HepG2 (cell line): Measurements from ENCODE around the gene LIPT1. TPM values are rescaled to one million over a fixed set of nuclear protein-coding genes. Genes with fewer than 3 reads are reported as not detected.

Experiments
- DPF2 ChIP-seq: sonication (generic); formaldehyde crosslinking; IDR thresholded peaks from 2 replicates; pipeline ENCODE4 v1.4.0; 2020; ENCODE audit warnings: mild to moderate bottlenecking, low read depth, missing genetic modification reagents, borderline replicate concordance
- FOSL1 ChIP-seq: sonication (generic); formaldehyde crosslinking; IDR thresholded peaks from 2 replicates; pipeline ENCODE4 v1.9.0; 2021; ENCODE audit warnings: missing genetic modification reagents, borderline replicate concordance
- HNRNPL ChIP-seq: fragments of 200-400 bp; formaldehyde crosslinking; IDR thresholded peaks from 2 replicates; pipeline ENCODE4 v1.6.1; 2017; ENCODE audit warnings: mild to moderate bottlenecking, low read depth, low read length
- KAT7 ChIP-seq: IDR thresholded peaks from 2 replicates; pipeline ENCODE4 v1.6.1; 2018; ENCODE audit warnings: borderline replicate concordance, missing compliant biosample characterization
- KDM3A ChIP-seq: IDR thresholded peaks from 2 replicates; pipeline ENCODE4 v1.6.1; 2018; ENCODE audit warnings: low read depth, missing compliant biosample characterization
- MBD4 ChIP-seq: IDR thresholded peaks from 2 replicates; pipeline ENCODE4 v1.6.1; 2012; ENCODE audit warnings: low read length, inconsistent platforms, borderline replicate concordance
- POLR2AphosphoS2 ChIP-seq: IDR thresholded peaks from 2 replicates; pipeline ENCODE4 v1.6.1; 2011; ENCODE audit warnings: low read depth, low read length, improper control_type of control experiment
- RXRA ChIP-seq: sonication (generic); formaldehyde crosslinking; IDR thresholded peaks from 2 replicates; pipeline ENCODE4 v1.5.1; 2020; ENCODE audit warnings: missing genetic modification reagents
- SP1 ChIP-seq, 2 experiments: fragments of 450-650 bp in 1 of 2; sonication (generic) in 1 of 2; formaldehyde crosslinking in 1 of 2; IDR thresholded peaks; 2 replicates each; pipeline versions ENCODE4 v1.4.0 to v1.6.1; 2016 to 2020; ENCODE audit warnings: missing genetic modification reagents in 1 of 2
- ZBTB38 ChIP-seq: sonication (generic); formaldehyde crosslinking; IDR thresholded peaks from 2 replicates; pipeline ENCODE4 v1.5.1; 2020; ENCODE audit warnings: mild to moderate bottlenecking, missing genetic modification reagents
- ZEB1 ChIP-seq: IDR thresholded peaks from 2 replicates; pipeline ENCODE4 v1.6.1; 2012; ENCODE audit warnings: mild to moderate bottlenecking, low read depth, inconsistent platforms; ENCODE audit not compliant: insufficient replicate concordance
- ZFP36L2 ChIP-seq: sonication (generic); formaldehyde crosslinking; IDR thresholded peaks from 2 replicates; pipeline ENCODE4 v1.4.0; 2020; ENCODE audit warnings: missing genetic modification reagents
- ZNF549 ChIP-seq: sonication (generic); formaldehyde crosslinking; IDR thresholded peaks from 2 replicates; pipeline ENCODE4 v1.5.0; 2020; ENCODE audit warnings: missing genetic modification reagents
- ZNF75D ChIP-seq: sonication (generic); formaldehyde crosslinking; IDR thresholded peaks from 2 replicates; pipeline ENCODE4 v1.8.1; 2023; ENCODE audit warnings: missing genetic modification reagents, mild to moderate bottlenecking, borderline replicate concordance
- polyA plus RNA-seq, 8 experiments: library from polyadenylated mRNA; depleted of rRNA in 3 of 8; stranded (reverse) in 7 of 8; unstranded in 1 of 8; fragments of >200 nt; fragmentation: Illumina TruSeq in 4 of 8; extraction: Trizol in 4 of 8; gene quantifications; 2 replicates each; pipeline versions ENCODE4 v1.2.1 to v1.2.3, GENCODE V29; 2011 to 2016; ENCODE audit warnings: low read depth in 4 of 8, missing spikeins in 1 of 8, mixed read lengths in 1 of 8; ENCODE audit not compliant: insufficient read depth in 1 of 8
- total RNA-seq, 5 experiments: library from RNA; depleted of rRNA; stranded (reverse); fragments of >200 nt; fragmentation: Illumina TruSeq; extraction: Trizol; gene quantifications; 2 replicates each; pipeline ENCODE4 v1.2.3, GENCODE V29; 2016; ENCODE audit warnings: low read depth in 1 of 5
- TF ChIP-seq, protein P1 (sequence below): sonication (generic); formaldehyde crosslinking; IDR thresholded peaks from 2 replicates; pipeline ENCODE4 v1.4.0; 2020; ENCODE audit warnings: missing genetic modification reagents, mild to moderate bottlenecking, borderline replicate concordance
- TF ChIP-seq, protein P2 (sequence below): sonication (generic); formaldehyde crosslinking; IDR thresholded peaks from 2 replicates; pipeline ENCODE4 v1.9.0; 2021; ENCODE audit warnings: missing genetic modification reagents, mild to moderate bottlenecking, borderline replicate concordance
- TF ChIP-seq, protein P3 (sequence below): sonication (generic); formaldehyde crosslinking; IDR thresholded peaks from 2 replicates; pipeline ENCODE4 v1.8.1; 2023; ENCODE audit warnings: missing genetic modification reagents, inconsistent platforms, borderline replicate concordance
- TF ChIP-seq, protein P4 (sequence below): sonication (generic); formaldehyde crosslinking; IDR thresholded peaks from 2 replicates; pipeline ENCODE4 v1.9.0; 2021; ENCODE audit warnings: mild to moderate bottlenecking, missing genetic modification reagents

Gene LIPT1
- total and polyA plus RNA-seq, 2 of the 13 experiments (the other 11 are each of a cell fraction or from before 2014, with no cell fraction given), result 8.0 to 9.6 TPM

DNA sequence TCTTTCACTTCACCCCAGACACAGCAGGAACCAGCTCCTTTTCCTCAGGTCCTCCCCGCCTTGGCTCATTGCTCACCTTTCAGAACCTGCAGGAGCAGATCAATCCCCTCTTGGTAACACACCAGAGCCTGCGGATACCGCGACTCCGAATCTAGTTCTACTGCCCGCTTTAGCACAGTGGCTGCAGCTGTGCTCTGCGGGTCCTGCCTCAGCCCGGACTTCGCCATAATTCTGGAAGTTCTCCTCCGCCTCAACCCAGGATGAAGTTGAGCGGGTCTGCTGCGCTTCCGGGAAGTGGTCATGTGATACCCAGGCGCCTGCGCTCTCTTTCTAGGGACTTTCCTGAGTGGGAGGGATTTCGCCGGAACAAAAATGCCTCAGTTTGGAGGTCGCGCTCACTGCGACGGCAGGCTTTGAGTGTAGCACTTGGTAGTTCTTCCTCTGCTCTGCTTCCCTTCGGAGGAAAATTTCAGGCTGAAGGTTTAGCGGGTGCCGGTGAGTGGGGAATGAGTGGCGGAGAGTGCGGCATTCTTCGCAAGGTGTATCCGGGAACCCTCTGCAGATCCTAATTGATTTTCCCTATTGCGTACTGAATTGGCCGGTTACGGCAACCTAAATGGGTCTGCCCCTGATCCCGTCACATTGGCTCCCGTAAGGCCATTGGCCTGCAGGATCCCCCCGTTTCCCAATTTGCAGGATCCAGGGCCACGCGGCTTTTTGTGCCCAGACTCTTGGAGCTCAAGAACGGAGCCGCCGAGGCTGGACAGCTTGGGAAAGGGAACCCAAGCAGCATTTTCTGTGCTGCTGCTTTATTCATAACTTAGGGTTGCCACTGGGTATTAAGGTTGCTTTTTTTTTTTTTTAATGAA is 26.2 kb downstream of the LIPT1 start, which contains the start of the genes MITD1 and MRPL30 (continued):
- TF ChIP-seq ZFP36L2 (CRISPR knock-in tag) (peak; percentile 75; the same call in 1 of the 2 replicates), ZNF75D (CRISPR knock-in tag) (no peak), POLR2AphosphoS2 (no peak; the same call in 1 of the 2 replicates), ZNF549 (no peak), DPF2 (no peak), SP1 (IDR thresholded peaks at IDR 0.05) (no peak), SP1 (CRISPR knock-in tag; IDR thresholded peaks at IDR 0.05) (peak; percentile 96), ZBTB38 (CRISPR knock-in tag) (peak; percentile 82), KAT7 (peak; percentile 95), ZEB1 (peak; percentile 76), KDM3A (peak; percentile 96), RXRA (CRISPR knock-in tag) (peak; percentile 89), MBD4 (peak; percentile 84; the same call in 1 of the 2 replicates), HNRNPL (0 out of 2 replicates have a peak, but pooled peaks have one; percentile 62), FOSL1 (no peak)
- TF ChIP-seq, protein P1, sequence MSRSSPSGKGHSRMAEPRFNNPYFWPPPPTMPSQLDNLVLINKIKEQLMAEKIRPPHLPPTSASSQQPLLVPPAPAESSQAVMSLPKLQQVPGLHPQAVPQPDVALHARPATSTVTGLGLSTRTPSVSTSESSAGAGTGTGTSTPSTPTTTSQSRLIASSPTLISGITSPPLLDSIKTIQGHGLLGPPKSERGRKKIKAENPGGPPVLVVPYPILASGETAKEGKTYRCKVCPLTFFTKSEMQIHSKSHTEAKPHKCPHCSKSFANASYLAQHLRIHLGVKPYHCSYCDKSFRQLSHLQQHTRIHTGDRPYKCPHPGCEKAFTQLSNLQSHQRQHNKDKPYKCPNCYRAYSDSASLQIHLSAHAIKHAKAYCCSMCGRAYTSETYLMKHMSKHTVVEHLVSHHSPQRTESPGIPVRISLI (CRISPR knock-in tag), result no peak
- TF ChIP-seq, protein P2, sequence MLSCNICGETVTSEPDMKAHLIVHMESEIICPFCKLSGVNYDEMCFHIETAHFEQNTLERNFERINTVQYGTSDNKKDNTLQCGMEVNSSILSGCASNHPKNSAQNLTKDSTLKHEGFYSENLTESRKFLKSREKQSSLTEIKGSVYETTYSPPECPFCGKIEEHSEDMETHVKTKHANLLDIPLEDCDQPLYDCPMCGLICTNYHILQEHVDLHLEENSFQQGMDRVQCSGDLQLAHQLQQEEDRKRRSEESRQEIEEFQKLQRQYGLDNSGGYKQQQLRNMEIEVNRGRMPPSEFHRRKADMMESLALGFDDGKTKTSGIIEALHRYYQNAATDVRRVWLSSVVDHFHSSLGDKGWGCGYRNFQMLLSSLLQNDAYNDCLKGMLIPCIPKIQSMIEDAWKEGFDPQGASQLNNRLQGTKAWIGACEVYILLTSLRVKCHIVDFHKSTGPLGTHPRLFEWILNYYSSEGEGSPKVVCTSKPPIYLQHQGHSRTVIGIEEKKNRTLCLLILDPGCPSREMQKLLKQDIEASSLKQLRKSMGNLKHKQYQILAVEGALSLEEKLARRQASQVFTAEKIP, result peak; percentile 11; the same call in 1 of the 2 replicates
- TF ChIP-seq, protein P3, sequence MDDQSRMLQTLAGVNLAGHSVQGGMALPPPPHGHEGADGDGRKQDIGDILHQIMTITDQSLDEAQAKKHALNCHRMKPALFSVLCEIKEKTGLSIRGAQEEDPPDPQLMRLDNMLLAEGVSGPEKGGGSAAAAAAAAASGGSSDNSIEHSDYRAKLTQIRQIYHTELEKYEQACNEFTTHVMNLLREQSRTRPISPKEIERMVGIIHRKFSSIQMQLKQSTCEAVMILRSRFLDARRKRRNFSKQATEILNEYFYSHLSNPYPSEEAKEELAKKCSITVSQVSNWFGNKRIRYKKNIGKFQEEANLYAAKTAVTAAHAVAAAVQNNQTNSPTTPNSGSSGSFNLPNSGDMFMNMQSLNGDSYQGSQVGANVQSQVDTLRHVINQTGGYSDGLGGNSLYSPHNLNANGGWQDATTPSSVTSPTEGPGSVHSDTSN, result no peak; the same call in 1 of the 2 replicates
- TF ChIP-seq, protein P4, sequence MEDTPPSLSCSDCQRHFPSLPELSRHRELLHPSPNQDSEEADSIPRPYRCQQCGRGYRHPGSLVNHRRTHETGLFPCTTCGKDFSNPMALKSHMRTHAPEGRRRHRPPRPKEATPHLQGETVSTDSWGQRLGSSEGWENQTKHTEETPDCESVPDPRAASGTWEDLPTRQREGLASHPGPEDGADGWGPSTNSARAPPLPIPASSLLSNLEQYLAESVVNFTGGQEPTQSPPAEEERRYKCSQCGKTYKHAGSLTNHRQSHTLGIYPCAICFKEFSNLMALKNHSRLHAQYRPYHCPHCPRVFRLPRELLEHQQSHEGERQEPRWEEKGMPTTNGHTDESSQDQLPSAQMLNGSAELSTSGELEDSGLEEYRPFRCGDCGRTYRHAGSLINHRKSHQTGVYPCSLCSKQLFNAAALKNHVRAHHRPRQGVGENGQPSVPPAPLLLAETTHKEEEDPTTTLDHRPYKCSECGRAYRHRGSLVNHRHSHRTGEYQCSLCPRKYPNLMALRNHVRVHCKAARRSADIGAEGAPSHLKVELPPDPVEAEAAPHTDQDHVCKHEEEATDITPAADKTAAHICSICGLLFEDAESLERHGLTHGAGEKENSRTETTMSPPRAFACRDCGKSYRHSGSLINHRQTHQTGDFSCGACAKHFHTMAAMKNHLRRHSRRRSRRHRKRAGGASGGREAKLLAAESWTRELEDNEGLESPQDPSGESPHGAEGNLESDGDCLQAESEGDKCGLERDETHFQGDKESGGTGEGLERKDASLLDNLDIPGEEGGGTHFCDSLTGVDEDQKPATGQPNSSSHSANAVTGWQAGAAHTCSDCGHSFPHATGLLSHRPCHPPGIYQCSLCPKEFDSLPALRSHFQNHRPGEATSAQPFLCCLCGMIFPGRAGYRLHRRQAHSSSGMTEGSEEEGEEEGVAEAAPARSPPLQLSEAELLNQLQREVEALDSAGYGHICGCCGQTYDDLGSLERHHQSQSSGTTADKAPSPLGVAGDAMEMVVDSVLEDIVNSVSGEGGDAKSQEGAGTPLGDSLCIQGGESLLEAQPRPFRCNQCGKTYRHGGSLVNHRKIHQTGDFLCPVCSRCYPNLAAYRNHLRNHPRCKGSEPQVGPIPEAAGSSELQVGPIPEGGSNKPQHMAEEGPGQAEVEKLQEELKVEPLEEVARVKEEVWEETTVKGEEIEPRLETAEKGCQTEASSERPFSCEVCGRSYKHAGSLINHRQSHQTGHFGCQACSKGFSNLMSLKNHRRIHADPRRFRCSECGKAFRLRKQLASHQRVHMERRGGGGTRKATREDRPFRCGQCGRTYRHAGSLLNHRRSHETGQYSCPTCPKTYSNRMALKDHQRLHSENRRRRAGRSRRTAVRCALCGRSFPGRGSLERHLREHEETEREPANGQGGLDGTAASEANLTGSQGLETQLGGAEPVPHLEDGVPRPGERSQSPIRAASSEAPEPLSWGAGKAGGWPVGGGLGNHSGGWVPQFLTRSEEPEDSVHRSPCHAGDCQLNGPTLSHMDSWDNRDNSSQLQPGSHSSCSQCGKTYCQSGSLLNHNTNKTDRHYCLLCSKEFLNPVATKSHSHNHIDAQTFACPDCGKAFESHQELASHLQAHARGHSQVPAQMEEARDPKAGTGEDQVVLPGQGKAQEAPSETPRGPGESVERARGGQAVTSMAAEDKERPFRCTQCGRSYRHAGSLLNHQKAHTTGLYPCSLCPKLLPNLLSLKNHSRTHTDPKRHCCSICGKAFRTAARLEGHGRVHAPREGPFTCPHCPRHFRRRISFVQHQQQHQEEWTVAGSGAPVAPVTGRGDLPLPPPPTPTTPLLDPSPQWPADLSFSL (CRISPR knock-in tag), result 0 out of 2 replicates have a peak, but pooled peaks have one; percentile 17
